ENCODE data around the gene ADGRV1.

ADGRV1 gene

GRCh38 chr5:91022518-91022917 lies 463.9 kb downstream of the ADGRV1 start:
- Histone ChIP-seq H2AFZ (ENCODE audit: low read depth, low read length, severe bottlenecking) (no peak overlapping the region), H3K36me3 (ENCODE audit: low read length) (no peaks in the 10 kb centered on the region), H4K20me1 (ENCODE audit: low read depth, low read length) (no peaks in the 10 kb centered on the region), H3K4me2 (ENCODE audit: low read depth, low read length, poor library complexity, severe bottlenecking) (no peak overlapping the region), H3K27me3 (ENCODE audit: low read length) (no peaks in the 10 kb centered on the region), H3K79me2 (ENCODE audit: insufficient read depth, low read length) (no peaks in the 10 kb centered on the region), H3K9ac (ENCODE audit: low read length) (no peak overlapping the region), H3K4me3 (ENCODE audit: insufficient read depth, low read length, poor library complexity, severe bottlenecking) (no peak overlapping the region), H3F3A (ENCODE audit: insufficient read depth) (no peaks in the 10 kb centered on the region), H3K27ac (ENCODE audit: low read depth, low read length) (no peak overlapping the region), H3K9me3 (ENCODE audit: insufficient read depth, low read length) (no peaks in the 10 kb centered on the region), H3K9me2 (replicated peaks; ENCODE audit: insufficient read depth, low read length) (no peaks in the 10 kb centered on the region)
- no peak for TF ChIP-seq CTCF (IDR thresholded peaks at IDR 0.05; ENCODE audit: insufficient read depth, low read length, poor library complexity, severe bottlenecking)
- TF ChIP-seq EZH2phosphoT487 (conservative IDR thresholded peaks at IDR 0.05; ENCODE audit: low read length), result no peak

- H3K79me2 ChIP-seq (ENCODE audit: insufficient read depth, low read length), result no peaks in the 10 kb centered on the region
- no peaks in the 10 kb centered on the region for H3K9me2 ChIP-seq (replicated peaks; ENCODE audit: insufficient read depth, low read length)
- TF ChIP-seq EZH2phosphoT487 (conservative IDR thresholded peaks at IDR 0.05; ENCODE audit: low read length) (no peak), CTCF (IDR thresholded peaks at IDR 0.05; ENCODE audit: insufficient read depth, low read length, poor library complexity, severe bottlenecking) (no peak)
- no peak overlapping the region for H3K9ac ChIP-seq (ENCODE audit: low read length)
- H3K4me3 ChIP-seq (ENCODE audit: insufficient read depth, low read length, poor library complexity, severe bottlenecking), result no peak overlapping the region
- H3K4me2 ChIP-seq (ENCODE audit: low read depth, low read length, poor library complexity, severe bottlenecking), result no peak overlapping the region
- no peaks in the 10 kb centered on the region for H3K9me3 ChIP-seq (ENCODE audit: insufficient read depth, low read length)
- H4K20me1 ChIP-seq (ENCODE audit: low read depth, low read length), result no peaks in the 10 kb centered on the region
- H3F3A ChIP-seq (ENCODE audit: insufficient read depth), result no peaks in the 10 kb centered on the region
- no peaks in the 10 kb centered on the region for H3K36me3 ChIP-seq (ENCODE audit: low read length)
- no peaks in the 10 kb centered on the region for H3K27me3 ChIP-seq (ENCODE audit: low read length)
- no peak overlapping the region for H3K27ac ChIP-seq (ENCODE audit: low read depth, low read length)
- no peak overlapping the region for H2AFZ ChIP-seq (ENCODE audit: low read depth, low read length, severe bottlenecking)
Observed at GRCh38 chr5:91024206-91024605, 465.6 kb downstream of the ADGRV1 start.

- Histone ChIP-seq H3K27ac (ENCODE audit: low read depth, low read length) (no peak overlapping the region), H3K9ac (ENCODE audit: low read length) (no peak overlapping the region), H4K20me1 (ENCODE audit: low read depth, low read length) (no peaks in the 10 kb centered on the region), H3K4me3 (ENCODE audit: insufficient read depth, low read length, poor library complexity, severe bottlenecking) (no peak overlapping the region), H3K4me2 (ENCODE audit: low read depth, low read length, poor library complexity, severe bottlenecking) (no peak overlapping the region), H3K79me2 (ENCODE audit: insufficient read depth, low read length) (no peaks in the 10 kb centered on the region), H3K27me3 (ENCODE audit: low read length) (no peaks in the 10 kb centered on the region), H2AFZ (ENCODE audit: low read depth, low read length, severe bottlenecking) (no peak overlapping the region), H3K9me3 (ENCODE audit: insufficient read depth, low read length) (no peaks in the 10 kb centered on the region), H3K9me2 (replicated peaks; ENCODE audit: insufficient read depth, low read length) (no peaks in the 10 kb centered on the region), H3F3A (ENCODE audit: insufficient read depth) (no peaks in the 10 kb centered on the region), H3K36me3 (ENCODE audit: low read length) (no peaks in the 10 kb centered on the region)
- TF ChIP-seq CTCF (IDR thresholded peaks at IDR 0.05; ENCODE audit: insufficient read depth, low read length, poor library complexity, severe bottlenecking) (no peak), EZH2phosphoT487 (conservative IDR thresholded peaks at IDR 0.05; ENCODE audit: low read length) (no peak)
Observed at GRCh38 chr5:91024727-91025126, 466.1 kb downstream of the ADGRV1 start.

Measured in SU-DHL-6 (cell line).